GM18502 (cell line): ENCODE measurements around the gene HOXC12.

Experiments
- ATAC-seq: cut with Tn5 transposase; IDR thresholded peaks from one replicate; pipeline ENCODE4 v1.9.1; 2021; ENCODE audit warnings: mild to moderate bottlenecking; ENCODE audit not compliant: unreplicated experiment, poor library complexity

Gene HOXC12

DNA sequence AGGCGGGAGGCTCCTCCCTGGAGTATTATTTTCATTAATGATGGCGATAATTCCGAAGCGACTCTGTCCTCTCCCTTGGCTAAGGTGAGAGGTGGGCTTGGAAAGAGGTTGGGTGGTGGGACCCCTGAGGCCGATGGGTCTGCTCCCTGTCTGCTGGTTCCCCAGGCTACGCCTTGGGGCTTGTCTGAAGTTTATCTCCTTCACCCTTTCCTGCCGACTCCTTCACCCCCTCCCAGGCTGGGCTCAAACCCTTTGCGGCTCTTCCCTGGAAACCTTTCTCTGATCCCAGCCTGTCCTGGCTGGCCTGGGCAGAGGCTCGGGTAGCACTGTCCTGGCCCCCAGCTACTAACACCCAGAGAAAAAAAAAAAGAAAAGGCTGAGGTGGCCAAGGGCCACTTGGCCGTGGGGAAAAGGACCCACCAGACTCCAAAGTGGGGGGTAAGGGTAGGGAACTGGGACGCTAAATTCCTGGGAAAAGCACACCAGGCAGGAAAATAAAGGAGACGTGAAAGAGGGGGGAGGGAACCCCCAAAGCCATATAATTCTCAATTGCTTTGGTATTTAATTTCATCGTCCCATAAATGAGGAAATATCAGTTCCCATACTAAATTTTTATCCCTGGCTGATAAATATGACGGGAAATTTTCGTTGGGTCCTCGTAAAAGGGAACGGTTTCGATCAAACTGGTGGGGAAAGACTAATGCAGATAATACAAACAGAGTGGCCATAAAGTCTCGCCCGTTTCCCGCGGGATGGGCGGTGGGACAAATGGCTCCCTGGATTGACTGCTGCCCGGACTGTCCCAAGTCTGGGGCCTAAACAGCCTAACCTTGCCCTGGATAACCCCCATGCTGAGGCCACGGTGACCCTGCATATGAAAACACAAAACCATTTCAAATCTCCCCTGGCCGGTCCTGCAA lies 28.2 kb downstream of the HOXC12 start:
- no peak for ATAC-seq

- ATAC-seq: no peak
Observed at GRCh38 chr12:53983568-53983949, 28.9 kb downstream of the HOXC12 start.

GRCh38 chr12:53983950-53984572 lies 29.4 kb downstream of the HOXC12 start:
- ATAC-seq: no peak

DNA sequence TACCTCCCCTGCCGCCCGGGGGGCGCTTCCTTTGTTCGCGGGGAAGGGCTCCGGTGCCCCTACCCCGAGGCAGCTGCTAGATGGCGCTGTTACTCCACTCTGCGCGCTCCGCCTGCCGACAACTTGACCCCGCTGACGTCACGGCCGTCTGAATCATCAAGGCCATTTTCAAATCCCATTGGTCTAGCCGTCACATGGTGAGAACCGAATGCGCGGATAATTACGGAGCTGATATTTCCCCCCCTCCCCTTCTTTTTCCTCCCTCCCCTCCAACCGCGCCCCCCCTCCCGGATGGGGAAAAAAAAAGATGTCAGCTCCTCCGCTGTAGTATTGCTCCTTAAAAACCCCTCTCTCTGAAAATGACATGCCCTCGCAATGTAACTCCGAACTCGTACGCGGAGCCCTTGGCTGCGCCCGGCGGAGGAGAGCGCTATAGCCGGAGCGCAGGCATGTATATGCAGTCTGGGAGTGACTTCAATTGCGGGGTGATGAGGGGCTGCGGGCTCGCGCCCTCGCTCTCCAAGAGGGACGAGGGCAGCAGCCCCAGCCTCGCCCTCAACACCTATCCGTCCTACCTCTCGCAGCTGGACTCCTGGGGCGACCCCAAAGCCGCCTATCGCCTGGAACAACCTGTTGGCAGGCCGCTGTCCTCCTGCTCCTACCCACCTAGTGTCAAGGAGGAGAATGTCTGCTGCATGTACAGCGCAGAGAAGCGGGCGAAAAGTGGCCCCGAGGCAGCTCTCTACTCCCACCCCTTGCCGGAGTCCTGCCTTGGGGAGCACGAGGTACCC lies 30.4 kb downstream of the HOXC12 start, which contains the start of gene HOXC10:
Gene HOXC10 (plus strand): TSS at position 246 of the 791 bp plus-strand sequence. CDS start 114 bp downstream, at position 360.
- ATAC-seq: no peak

DNA sequence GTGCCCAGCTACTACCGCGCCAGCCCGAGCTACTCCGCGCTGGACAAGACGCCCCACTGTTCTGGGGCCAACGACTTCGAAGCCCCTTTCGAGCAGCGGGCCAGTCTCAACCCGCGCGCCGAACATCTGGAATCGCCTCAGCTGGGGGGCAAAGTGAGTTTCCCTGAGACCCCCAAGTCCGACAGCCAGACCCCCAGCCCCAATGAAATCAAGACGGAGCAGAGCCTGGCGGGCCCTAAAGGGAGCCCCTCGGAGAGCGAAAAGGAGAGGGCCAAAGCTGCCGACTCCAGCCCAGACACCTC lies 30.9 kb downstream of the HOXC12 start:
- no peak for ATAC-seq

- ATAC-seq: no peak
Observed at GRCh38 chr12:53985994-53986685, 31.4 kb downstream of the HOXC12 start.

DNA sequence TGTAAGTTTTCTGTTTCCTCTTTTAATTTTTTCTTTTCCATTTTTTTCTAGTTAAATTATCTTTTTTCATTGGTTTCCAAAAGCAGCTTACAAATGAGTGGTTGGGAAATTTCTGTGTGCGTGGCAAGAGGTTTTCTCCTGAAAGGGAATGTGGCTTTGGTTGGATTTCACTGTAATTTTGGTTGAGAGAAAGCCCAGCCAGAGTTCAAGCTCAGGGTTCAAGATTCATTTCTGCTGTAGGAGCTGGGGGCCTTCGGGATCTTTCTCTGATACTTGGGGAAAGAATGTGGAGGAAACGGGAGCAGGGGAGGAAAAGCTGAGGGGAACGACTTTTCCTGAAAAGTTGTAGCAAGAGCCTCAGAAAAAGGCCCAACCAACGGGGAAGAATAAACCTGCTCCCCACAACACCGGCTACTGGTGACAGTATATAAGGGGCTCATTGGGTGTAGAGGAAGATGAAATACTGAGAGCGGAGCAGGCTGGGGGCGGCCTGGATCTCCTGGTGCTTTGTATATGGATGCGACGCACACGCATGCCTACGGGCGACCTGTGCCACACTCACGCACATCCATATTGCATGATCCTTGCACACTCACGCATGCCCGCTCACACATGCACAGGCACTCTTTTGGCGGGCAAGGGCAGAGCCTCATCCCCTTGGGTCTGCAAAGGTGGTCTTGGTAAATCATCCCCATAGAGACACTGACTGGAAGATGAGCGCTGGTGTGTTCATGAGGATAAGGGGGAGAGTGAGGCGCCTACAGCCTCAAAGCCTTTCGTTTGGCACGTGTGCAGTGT lies 32.2 kb downstream of the HOXC12 start:
- no peak for ATAC-seq

GRCh38 chr12:53987787-53988230 lies 33.1 kb downstream of the HOXC12 start:
- no peak for ATAC-seq

DNA sequence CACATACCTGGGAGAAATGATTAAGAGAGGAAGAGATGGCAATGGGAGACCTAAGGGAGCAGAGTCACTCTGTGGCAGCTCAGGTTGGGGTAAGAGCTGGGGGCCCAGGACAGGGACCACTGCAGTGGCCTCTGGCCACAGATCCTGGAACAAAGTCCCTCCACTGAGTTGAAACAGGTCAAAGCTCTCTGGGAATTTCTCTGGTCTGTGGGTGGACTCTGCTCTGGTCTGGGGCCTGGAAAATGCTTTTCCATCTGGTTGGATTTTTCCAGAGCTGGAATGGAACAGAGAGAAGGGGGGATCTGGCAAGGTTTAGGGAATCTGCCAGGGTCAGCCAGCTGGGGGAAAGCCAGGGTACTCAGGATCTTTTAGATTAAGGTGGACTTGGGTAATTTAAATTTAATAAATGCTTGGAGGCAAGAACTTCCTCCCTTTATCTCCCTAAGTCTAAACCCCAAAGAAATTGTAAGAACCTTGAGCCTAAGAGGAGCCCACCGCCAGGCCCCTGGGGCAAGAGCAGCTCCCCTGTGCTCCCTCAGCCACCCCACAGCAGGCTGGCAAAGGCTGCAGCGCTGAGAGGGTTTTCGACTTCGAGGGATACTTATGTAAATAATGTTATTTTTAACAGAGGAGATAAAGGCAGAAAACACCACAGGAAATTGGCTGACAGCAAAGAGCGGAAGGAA lies 34.0 kb downstream of the HOXC12 start:
- ATAC-seq: no peak

DNA sequence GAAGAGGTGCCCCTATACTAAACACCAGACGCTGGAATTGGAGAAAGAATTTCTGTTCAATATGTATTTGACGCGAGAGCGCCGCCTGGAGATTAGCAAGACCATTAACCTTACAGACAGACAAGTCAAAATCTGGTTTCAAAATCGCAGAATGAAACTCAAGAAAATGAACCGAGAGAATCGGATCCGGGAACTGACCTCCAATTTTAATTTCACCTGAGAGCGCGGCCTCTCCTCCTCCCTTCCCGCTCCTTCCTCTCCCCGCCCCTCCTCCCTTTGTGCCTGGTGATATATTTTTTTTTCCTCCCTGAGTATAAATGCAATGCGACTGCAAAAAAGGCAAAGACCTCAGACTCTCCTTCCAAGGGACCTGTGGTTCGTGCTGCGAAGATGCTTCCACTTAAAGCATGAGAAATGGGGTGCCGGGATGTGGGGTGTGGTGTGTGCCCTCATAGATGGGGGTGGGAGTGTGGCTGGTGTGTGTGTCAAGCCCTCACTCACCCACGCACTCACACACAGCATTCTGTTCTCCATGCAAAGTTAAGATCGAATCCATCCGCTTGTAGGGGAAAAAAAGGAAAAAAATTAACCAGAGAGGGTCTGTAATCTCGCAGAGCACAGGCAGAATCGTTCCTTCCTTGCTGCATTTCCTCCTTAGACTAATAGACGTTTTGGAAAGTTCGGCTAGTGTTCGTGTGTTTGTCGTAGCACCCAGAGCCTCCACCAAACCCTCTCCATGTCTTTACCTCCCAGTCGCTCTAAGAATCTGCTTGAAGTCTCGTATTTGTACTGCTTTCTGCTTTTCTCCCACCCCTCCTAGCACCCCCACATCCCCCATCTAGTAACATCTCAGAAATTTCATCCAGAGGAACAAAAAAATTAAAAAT lies 34.8 kb downstream of the HOXC12 start:
- ATAC-seq: no peak

DNA sequence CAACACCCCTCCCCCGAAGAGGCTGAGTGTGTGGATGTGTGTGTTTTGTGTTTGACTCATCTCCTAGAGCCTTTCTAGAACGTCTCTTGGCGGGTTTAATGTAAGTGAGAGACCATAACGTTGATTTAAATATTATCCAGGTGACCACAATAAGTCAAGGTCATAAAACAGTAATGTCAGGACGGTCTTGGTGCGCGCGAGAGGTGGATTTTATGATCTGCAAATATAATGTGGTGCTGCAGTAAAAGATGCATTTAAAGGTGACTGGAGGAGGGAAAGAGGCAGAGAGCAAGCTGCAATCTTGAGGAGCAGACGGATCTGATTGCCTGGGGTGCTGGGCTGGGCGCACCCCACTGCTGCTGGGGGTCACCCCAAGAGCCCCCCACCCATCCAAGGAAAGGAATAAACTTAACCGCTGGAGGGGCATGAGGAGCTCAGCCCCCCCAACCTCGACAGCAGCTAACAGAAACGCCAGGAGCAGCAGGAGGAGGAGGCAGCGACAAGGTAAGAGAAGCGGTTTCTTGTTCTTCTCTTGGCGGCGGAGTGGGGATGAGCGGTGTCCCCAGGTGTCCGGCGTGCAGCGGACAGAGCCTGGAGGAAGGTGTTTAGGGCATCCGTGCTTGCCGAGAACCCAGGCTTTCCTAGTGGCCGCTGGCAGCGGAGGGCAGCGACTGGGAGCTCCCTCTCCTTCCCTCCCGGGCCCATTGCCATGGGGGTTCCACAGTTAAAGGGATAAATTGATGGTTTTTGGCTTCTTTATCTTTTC lies 35.8 kb downstream of the HOXC12 start:
- no peak for ATAC-seq

DNA sequence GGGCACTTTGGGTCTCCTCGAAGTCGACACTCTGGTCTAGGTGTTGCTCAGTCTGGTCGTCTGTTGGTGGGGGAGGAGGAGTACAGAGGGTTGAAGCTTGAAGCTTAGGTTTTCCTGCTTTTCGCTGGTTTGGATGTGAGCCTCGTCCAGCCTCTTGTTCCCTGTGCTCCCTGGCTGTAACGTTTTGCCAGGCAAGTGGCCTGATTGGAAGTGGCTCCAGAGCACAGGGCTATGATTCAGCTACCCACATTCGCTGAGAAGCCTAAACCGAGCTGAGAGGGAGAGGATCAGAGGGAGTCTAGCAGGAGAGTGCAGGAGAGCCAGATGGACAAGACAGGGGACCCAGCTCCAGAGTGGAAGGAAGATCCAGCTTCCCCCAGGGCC lies 36.4 kb downstream of the HOXC12 start:
- no peak for ATAC-seq

DNA sequence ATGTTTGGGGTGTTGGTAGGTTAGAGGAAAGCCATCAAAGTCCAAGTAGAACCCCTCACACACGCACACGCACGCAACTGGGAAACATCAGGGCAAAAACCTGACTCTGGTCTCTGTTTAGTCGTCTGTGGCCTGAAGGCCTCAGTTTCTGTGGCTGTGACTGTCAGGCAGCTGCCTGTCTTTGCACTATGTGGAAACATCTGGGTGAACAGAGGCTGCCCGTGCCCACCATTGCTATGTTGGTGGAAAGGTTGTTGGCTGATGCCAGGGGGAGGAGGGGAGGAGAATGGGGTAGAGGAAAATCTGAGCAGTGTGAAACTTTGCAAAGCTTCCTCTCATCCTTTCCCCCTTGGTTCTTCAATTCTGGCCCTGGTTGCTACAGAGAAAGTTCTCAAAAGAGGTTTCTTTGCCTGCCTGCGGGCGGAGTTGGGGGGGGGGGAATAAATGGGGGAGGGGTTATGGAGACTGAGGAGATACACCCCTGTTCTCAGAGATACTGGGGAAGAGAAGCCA lies 37.7 kb downstream of the HOXC12 start:
- no peak for ATAC-seq

DNA sequence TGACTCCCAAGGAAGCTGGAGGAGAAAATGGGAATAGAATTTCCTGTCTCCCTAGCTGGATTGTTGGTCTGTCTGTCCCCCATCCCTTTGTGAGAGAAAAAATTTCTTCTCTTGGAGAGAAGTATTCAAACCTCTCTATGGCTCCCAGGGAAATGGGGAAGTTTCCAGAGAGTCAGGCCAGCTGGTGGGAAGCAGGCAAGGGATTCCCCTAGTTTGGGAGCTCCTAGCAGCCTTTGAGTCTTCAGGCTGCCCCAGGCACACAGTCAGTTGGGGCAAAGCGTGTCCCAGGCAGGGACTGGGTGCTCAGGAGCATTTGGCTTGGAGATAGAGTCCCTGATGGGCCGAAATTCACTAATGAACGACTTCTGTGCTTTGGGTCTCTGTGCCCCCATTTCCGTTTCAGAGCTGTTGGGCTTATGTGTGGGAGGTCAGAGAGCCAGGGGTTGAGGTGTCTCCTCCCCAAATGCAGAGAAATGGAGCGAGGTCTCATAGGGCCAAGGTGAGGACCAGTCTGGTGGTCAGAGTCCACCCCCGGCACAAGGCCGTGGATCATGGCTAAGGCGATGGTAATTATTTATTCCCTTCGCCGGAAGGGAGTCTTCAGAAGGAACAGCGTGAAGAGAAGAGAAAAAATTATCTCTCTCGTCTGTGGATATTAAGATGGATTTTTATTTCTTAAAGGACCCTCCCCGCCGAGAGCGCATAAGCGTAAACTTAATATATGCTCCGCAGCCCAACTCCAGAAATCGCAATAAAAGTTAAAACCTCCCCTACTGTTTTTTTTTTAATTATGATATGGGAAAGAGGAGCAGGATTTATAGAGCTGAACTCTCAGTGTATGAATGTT lies 38.7 kb downstream of the HOXC12 start:
- no peak for ATAC-seq

GRCh38 chr12:53994009-53994263 lies 39.2 kb downstream of the HOXC12 start:
- no peak for ATAC-seq

DNA sequence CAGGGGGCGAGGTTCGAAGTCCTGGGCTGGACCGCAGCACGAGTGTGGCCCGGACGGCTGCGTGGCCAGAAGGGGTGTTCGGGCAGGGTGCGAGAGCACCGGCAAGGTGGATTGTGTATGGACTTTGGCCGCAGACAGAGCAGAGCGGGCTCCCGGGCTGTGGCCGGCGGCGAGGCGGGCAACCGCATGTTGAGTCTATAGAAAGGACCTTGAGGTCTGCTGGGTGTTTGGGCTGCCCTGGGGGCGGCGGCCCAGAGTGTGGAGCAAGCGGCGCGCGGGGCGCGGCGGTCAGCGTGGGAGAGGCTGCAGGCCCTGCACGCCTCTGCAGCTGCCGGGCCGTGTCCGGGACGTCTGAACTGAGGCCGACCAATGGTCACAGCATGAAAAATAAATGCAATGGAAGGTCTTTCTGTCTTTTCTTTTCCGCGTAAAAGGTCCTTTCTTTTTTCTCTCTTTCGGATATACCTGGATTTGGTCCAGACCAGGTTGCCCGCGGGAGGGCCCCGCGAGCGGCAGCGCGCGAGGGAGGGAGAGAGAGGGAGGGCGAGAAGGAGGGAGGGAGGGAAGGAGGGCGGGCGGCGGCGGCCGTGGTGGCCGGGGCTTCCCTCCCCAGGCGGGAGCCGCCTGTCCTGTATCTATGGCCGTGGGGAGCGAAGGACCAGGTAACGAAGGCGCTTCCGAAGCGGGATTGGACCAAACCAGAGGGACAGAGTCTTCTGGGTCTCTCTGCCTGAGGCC lies 39.7 kb downstream of the HOXC12 start:
- no peak for ATAC-seq
